KMS-11 (cell line): ENCODE data around the gene EXOC3L1.

ENCODE experiments used
- H2AFZ ChIP-seq: fragments of 200-600 bp; sonication (generic); 2 replicates; pipeline ENCODE4 v1.6.1; 2016; ENCODE audit warnings: antibody characterized with exemption, mixed run types, low read depth
- H3K27ac ChIP-seq: fragments of 200-600 bp; sonication (generic); 2 replicates; pipeline ENCODE4 v1.6.1; 2016; ENCODE audit warnings: mild to moderate bottlenecking, mixed run types
- H3K27me3 ChIP-seq: fragments of 200-600 bp; sonication (generic); 2 replicates; pipeline ENCODE4 v1.6.1; 2017; ENCODE audit warnings: mild to moderate bottlenecking, low read depth, mixed run types, moderate library complexity; ENCODE audit not compliant: insufficient read depth
- H3K36me3 ChIP-seq: fragments of 200-600 bp; sonication (generic); 2 replicates; pipeline ENCODE4 v1.6.1; 2017; ENCODE audit warnings: mild to moderate bottlenecking, mixed run types; ENCODE audit not compliant: insufficient read depth
- H3K4me1 ChIP-seq: fragments of 200-600 bp; sonication (generic); 2 replicates; pipeline ENCODE4 v1.6.1; 2016; ENCODE audit warnings: mild to moderate bottlenecking, low read depth, mixed run types; ENCODE audit not compliant: poor library complexity, severe bottlenecking
- H3K4me2 ChIP-seq: fragments of 200-600 bp; sonication (generic); 2 replicates; pipeline ENCODE4 v1.7.0; 2016; ENCODE audit warnings: mild to moderate bottlenecking, mixed run types
- H3K4me3 ChIP-seq: fragments of 200-600 bp; sonication (generic); IDR thresholded peaks from 2 replicates; pipeline ENCODE4 v1.6.1; 2017; ENCODE audit warnings: low read depth, low read length, mixed read lengths; ENCODE audit not compliant: insufficient read depth
- H3K79me2 ChIP-seq: fragments of 200-600 bp; sonication (generic); 2 replicates; pipeline ENCODE4 v1.6.1; 2016; ENCODE audit warnings: low read depth, mixed run types; ENCODE audit not compliant: insufficient read depth
- H3K9ac ChIP-seq: fragments of 200-600 bp; sonication (generic); 2 replicates; pipeline ENCODE4 v1.6.1; 2016; ENCODE audit warnings: mild to moderate bottlenecking, mixed run types
- H4K20me1 ChIP-seq: fragments of 200-600 bp; sonication (generic); 2 replicates; pipeline ENCODE4 v1.6.1; 2016; ENCODE audit warnings: mild to moderate bottlenecking, mixed run types; ENCODE audit not compliant: insufficient read depth
- TF ChIP-seq, protein P1 (sequence below): fragments of 200-600 bp; sonication (generic); conservative IDR thresholded peaks from 2 replicates; pipeline ENCODE4 v1.6.1; 2017; ENCODE audit warnings: low read depth, mild to moderate bottlenecking, antibody characterized with exemption, low read length, moderate library complexity, mixed read lengths

EXOC3L1 gene

DNA sequence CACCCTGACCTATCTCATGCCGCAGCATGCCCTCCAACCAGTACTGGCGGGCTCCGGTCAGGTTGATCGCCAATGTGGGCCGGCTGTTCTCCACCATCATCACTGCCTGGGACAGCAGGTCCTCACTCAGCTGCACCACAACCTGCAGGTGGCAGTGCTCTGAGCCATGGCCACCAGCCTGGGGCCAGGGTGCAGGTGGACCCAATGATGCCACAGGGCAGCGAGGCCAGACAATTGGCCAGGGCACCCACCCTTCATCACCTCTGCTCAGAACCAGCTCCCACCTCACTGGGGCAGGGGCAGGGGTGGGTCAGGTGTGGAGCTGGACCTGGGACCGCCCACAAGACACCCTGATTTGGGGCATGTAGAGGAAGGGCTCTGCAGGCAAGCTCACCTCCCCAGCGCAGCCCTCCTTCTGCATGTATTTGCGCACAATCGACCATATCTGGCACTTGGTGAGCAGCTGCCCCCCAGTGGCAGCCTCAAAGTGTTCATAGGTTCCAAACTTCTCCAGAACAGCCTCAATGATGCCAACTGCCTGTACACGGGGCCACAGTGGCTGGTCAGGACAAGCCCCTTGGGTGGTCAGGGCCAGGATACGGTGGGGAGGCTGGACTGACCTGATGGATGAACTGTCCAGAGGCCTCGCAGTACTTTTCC is 10.4 kb downstream of the EXOC3L1 start:
- H3K4me1 ChIP-seq: peaks cover 28% of the 10 kb centered on the region
- no peak overlapping the region for H3K9ac ChIP-seq
- no peak overlapping the region for H3K4me2 ChIP-seq
- H4K20me1 ChIP-seq: no peaks in the 10 kb centered on the region
- H3K79me2 ChIP-seq: no peaks in the 10 kb centered on the region
- H3K27ac ChIP-seq: no peak overlapping the region
- no peak overlapping the region for H3K4me3 ChIP-seq
- no peaks in the 10 kb centered on the region for H3K27me3 ChIP-seq
- no peaks in the 10 kb centered on the region for H3K36me3 ChIP-seq
- no peak overlapping the region for H2AFZ ChIP-seq
- TF ChIP-seq, protein P1, sequence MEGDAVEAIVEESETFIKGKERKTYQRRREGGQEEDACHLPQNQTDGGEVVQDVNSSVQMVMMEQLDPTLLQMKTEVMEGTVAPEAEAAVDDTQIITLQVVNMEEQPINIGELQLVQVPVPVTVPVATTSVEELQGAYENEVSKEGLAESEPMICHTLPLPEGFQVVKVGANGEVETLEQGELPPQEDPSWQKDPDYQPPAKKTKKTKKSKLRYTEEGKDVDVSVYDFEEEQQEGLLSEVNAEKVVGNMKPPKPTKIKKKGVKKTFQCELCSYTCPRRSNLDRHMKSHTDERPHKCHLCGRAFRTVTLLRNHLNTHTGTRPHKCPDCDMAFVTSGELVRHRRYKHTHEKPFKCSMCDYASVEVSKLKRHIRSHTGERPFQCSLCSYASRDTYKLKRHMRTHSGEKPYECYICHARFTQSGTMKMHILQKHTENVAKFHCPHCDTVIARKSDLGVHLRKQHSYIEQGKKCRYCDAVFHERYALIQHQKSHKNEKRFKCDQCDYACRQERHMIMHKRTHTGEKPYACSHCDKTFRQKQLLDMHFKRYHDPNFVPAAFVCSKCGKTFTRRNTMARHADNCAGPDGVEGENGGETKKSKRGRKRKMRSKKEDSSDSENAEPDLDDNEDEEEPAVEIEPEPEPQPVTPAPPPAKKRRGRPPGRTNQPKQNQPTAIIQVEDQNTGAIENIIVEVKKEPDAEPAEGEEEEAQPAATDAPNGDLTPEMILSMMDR: 0 out of 2 replicates have a peak, but pooled peaks have one; percentile 41

DNA sequence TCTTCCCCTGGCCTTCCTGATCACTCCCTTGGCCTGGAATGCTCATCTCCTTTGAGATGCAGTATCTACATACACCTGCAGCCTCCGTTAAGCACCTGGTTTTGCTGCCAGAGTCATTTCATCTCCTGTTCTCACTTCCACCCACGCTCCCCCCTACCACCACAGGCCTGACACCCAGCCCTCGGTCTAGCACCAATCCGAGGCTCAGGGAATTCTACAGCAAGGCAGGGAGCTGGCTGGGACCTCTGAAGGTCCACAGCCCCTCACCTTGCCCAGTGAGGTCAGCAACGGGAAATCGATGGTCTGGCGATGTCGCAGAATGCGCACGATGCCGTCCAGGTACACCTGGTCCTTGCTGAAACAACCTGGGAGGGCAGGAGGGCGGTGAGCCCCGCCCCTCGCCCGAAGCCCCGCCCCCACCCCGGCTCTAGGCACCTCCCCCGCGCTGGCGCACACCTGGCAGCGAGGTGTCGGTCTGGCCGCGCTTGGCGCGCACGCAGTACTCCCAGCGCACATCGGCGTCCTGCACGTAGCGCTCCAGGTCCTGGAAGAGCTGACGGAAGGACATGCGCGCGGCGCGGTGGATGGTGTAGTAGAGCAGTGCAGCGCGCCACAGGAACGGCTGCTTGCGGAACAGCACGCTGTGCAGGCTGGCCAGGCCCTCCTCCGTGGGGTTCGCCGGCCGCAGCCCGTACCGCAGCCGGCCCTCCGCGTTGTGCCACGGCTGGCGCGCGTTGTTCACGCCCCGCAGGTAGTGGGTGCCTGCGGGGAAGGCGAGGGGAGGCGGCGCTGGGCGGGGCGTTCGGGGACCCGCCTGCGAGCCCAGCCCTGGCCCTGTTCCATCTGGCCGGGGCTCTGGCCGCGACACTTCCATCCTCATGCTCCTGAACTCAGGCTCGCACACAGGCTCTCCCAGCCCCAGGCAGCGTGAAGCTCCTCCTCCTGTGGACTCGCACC is 11.9 kb downstream of the EXOC3L1 start:
- Histone ChIP-seq H3K4me2 (peak overlapping the region; percentile 63), H3K27me3 (no peaks in the 10 kb centered on the region), H4K20me1 (no peaks in the 10 kb centered on the region), H3K9ac (no peak overlapping the region), H3K36me3 (no peaks in the 10 kb centered on the region), H3K4me1 (peaks cover 40% of the 10 kb centered on the region), H3K79me2 (no peaks in the 10 kb centered on the region), H3K27ac (no peak overlapping the region), H2AFZ (peak overlapping the region; percentile 47), H3K4me3 (no peak overlapping the region)
- TF ChIP-seq, protein P1: no peak

DNA sequence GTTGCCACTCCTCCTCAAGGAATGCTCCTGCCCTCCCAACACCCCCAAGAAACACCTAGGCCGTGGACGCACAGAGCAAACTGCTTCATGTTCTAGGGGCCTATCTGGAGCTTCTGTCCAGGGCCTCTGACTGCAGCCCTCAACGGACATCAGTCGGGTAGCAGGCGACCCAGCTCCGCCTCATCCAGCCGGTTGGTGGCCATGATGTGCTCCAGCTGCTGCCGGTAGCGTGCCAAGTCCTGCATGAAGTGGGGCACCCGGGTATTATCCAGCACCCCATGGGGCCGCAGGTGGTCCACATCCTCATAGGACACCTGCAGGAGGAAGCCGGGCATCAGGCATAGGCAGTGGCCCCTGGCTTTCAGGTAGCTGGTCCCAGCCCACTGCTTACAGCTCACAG is 13.3 kb downstream of the EXOC3L1 start:
- Histone ChIP-seq H3K36me3 (no peaks in the 10 kb centered on the region), H3K4me1 (peaks cover 43% of the 10 kb centered on the region), H3K27ac (no peak overlapping the region), H4K20me1 (no peaks in the 10 kb centered on the region), H3K9ac (no peak overlapping the region), H3K4me2 (no peak overlapping the region), H2AFZ (no peak overlapping the region), H3K79me2 (no peaks in the 10 kb centered on the region), H3K4me3 (no peak overlapping the region), H3K27me3 (no peaks in the 10 kb centered on the region)
- TF ChIP-seq, protein P1: no peak

DNA sequence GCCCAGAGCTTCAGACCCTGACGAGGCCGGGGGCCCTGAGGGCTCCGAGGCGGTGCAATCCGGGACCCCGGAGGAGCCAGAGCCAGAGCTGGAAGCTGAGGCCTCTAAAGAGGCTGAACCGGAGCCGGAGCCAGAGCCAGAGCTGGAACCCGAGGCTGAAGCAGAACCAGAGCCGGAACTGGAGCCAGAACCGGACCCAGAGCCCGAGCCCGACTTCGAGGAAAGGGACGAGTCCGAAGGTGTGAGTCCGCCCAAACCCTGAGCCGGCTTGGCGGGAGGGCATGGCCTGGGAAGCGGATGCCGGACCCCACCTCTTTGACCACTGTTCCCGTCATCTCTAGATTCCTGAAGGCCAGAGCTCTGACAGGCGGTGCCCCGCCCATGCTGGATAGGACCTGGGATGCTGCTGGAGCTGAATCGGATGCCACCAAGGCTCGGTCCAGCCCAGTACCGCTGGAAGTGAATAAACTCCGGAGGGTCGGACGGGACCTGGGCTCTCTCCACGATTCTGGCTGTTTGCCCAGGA is 15.2 kb downstream of the EXOC3L1 start:
- H3K9ac ChIP-seq: peak overlapping the region; percentile 43; the same call in 1 of the 2 replicates
- H3K27me3 ChIP-seq: no peaks in the 10 kb centered on the region
- no peak overlapping the region for H3K4me3 ChIP-seq

More for the DNA sequence above, 15.2 kb downstream of the EXOC3L1 start:
- peak overlapping the region; percentile 62 for H3K4me2 ChIP-seq
- H3K79me2 ChIP-seq: no peaks in the 10 kb centered on the region
- peak overlapping the region; percentile 86 for H2AFZ ChIP-seq
- H3K4me1 ChIP-seq: peaks cover 57% of the 10 kb centered on the region
- TF ChIP-seq, protein P1: no peak
- H3K36me3 ChIP-seq: no peaks in the 10 kb centered on the region
- H3K27ac ChIP-seq: peak overlapping the region; percentile 16; the same call in 1 of the 2 replicates
- no peaks in the 10 kb centered on the region for H4K20me1 ChIP-seq
